Fibroblast of pulmonary artery (primary cell): ENCODE measurements around the gene FAM149A.

Experiments used
- DNase-seq: peaks from one replicate; pipeline ENCODE4 v3.0.0-alpha.2; 2010; ENCODE audit warnings: low read depth
- H3K4me3 ChIP-seq: replicated peaks from 2 replicates; pipeline ENCODE4 v1.5.1; 2011; ENCODE audit warnings: low read depth, mild to moderate bottlenecking, control low read depth, low read length, moderate library complexity
- TF ChIP-seq, protein P1 (sequence below): IDR thresholded peaks from 2 replicates; pipeline ENCODE4 v1.5.1; 2011; ENCODE audit warnings: mild to moderate bottlenecking, control low read depth, low read length, inconsistent platforms; ENCODE audit errors: missing control alignments

Gene FAM149A

DNA sequence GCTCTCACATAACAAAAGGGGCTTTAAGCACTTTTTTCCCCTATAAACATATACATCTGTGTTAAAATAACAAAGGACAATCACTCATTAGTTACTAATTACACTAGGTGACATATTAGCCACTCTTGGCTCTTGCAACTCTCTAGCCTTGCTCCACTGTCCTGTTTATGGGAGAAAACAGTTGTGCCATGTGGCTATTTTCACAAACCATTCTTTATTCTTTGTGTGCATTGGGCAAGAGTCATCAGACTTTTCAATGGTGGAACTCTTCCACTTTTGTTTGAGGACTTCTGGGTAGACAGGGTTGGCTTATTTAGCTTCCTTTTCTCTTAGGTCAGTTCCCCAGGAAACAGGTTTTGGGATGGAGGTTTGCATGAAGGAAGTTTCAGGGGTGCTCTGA, 16.0 kb upstream of the FAM149A start:
- TF ChIP-seq, protein P1, sequence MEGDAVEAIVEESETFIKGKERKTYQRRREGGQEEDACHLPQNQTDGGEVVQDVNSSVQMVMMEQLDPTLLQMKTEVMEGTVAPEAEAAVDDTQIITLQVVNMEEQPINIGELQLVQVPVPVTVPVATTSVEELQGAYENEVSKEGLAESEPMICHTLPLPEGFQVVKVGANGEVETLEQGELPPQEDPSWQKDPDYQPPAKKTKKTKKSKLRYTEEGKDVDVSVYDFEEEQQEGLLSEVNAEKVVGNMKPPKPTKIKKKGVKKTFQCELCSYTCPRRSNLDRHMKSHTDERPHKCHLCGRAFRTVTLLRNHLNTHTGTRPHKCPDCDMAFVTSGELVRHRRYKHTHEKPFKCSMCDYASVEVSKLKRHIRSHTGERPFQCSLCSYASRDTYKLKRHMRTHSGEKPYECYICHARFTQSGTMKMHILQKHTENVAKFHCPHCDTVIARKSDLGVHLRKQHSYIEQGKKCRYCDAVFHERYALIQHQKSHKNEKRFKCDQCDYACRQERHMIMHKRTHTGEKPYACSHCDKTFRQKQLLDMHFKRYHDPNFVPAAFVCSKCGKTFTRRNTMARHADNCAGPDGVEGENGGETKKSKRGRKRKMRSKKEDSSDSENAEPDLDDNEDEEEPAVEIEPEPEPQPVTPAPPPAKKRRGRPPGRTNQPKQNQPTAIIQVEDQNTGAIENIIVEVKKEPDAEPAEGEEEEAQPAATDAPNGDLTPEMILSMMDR, result no peak

GRCh38 chr4:186092296-186092695, 12.2 kb upstream of the FAM149A start:
- TF ChIP-seq, protein P1, result no peak
- no peak for DNase-seq
- no peak overlapping the region for H3K4me3 ChIP-seq

More for the DNA sequence above, 16.0 kb upstream of the FAM149A start:
- no peak overlapping the region for H3K4me3 ChIP-seq
- DNase-seq, result no peak

DNA sequence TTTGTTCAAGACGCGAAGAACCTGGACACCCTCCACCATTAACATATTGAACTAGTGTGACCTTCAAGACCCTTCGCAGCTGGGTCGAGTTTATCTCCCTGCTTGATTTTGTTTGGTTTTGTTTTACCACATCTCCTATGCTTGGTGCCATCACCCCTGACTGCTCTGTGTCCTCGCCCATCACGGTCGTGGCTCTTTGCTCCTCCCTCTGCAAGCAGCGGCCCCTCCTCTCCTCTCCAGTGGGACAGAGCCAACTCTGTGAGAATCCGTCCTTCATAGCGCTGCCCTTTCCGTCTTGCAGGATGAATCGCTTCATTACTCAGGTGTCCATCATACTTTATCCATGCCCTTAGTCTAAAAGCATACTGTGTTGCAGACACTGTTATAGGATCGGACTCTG, 9.1 kb upstream of the FAM149A start:
- H3K4me3 ChIP-seq, result no peak overlapping the region
- DNase-seq, result no peak
- TF ChIP-seq, protein P1, result no peak

GRCh38 chr4:186096681-186097165, 7.8 kb upstream of the FAM149A start:
- H3K4me3 ChIP-seq, result no peak overlapping the region
- DNase-seq, result no peak
- TF ChIP-seq, protein P1, result no peak

DNA sequence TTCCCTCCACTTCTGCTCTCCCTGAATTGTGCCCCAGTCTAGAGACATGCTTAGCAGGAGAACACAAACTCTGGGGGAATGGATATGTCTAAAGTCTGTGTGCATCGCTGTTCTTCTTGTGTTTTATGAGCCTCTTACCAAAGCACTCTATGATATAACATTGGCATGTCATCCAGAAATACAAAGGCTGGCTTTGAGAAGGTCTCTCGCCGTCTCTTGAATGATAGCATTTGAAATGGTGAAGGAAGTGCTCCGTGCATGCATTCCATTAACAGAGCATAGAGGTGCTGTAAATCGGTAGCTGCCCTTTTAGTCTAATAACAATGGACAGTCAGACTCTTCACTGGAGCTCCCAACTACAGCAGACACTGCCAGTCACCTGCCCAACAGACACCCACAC, 7.1 kb upstream of the FAM149A start:
- no peak for DNase-seq
- H3K4me3 ChIP-seq, result no peak overlapping the region
- TF ChIP-seq, protein P1, result no peak

GRCh38 chr4:186102931-186103330, 1.6 kb upstream of the FAM149A start:
- H3K4me3 ChIP-seq, result no peak overlapping the region
- DNase-seq, result no peak
- TF ChIP-seq, protein P1, result no peak

DNA sequence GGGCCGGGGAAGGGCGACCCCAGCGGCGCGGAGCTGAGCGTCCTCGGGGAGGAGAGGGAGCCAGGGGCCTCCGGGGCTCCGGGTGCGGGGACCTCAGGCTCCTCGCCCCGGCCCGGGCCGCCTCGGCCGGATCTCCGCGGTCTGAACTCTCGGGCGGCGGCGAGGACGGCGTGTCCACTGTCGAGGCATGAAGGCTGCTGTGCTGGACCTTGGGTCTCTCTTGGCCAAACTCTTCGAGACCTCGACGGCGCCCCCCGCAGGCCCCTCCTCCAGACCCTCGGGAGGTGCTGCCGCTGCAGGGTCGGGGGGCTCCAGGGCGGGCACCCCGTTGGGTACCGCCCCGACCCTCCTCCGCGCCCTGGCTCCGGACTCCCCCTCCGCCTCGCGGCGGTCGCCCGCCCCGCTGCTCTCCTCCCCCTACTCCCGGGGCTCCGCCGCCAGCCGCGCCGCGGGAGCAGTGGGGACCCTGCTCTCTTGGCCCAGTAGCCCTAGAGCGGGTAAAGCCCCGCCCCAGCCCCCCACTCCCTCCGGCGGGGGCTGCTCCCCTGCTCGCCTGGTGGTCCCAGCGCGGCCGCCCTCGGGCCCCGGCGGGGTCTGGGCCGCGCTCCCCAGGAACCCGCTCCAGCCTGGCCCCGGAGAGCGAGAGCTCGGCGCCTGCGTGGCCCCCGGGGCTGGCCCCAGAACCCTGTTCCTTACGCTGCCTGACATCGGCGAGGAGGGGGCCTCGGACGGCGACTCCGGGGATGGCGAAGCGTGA, 564 bp downstream of the FAM149A start:
- H3K4me3 ChIP-seq, result peak overlapping the region; percentile 35
- no peak for DNase-seq
- TF ChIP-seq, protein P1, result no peak
